Measurements from ENCODE around the gene MAP2K3. TPM values are rescaled to one million over a fixed set of nuclear protein-coding genes. Genes with fewer than 3 reads are reported as not detected.
"Not testable (repeated sequence)": the region's sequence is repeated elsewhere in the genome, so short reads cannot be mapped to it uniquely, and the experiment has no call there.

The MAP2K3 gene
- total RNA-seq, 1 donor from 2014 or later = 36.2 TPM

- peaks cover 14% of the 10 kb centered on the region for H3K27me3 Mint-ChIP-seq (ENCODE audit: unreplicated experiment)
- no peak overlapping the region for H3K27ac Mint-ChIP-seq (ENCODE audit: unreplicated experiment)
- no peak for TF ChIP-seq CTCF (IDR thresholded peaks at IDR 0.05)
- no peaks in the 10 kb centered on the region for H3K4me1 Mint-ChIP-seq (ENCODE audit: unreplicated experiment)
- DNase-seq (ENCODE audit: extremely low spot score, unreplicated experiment) = no peak
- H3K9me3 Mint-ChIP-seq (ENCODE audit: unreplicated experiment) = peaks cover 9% of the 10 kb centered on the region
- H3K36me3 Mint-ChIP-seq (ENCODE audit: unreplicated experiment) = no peaks in the 10 kb centered on the region
- no peak overlapping the region for H3K4me3 Mint-ChIP-seq (ENCODE audit: unreplicated experiment)
Measured at GRCh38 chr17:21330436-21331160, 46.1 kb downstream of the MAP2K3 start.

DNA sequence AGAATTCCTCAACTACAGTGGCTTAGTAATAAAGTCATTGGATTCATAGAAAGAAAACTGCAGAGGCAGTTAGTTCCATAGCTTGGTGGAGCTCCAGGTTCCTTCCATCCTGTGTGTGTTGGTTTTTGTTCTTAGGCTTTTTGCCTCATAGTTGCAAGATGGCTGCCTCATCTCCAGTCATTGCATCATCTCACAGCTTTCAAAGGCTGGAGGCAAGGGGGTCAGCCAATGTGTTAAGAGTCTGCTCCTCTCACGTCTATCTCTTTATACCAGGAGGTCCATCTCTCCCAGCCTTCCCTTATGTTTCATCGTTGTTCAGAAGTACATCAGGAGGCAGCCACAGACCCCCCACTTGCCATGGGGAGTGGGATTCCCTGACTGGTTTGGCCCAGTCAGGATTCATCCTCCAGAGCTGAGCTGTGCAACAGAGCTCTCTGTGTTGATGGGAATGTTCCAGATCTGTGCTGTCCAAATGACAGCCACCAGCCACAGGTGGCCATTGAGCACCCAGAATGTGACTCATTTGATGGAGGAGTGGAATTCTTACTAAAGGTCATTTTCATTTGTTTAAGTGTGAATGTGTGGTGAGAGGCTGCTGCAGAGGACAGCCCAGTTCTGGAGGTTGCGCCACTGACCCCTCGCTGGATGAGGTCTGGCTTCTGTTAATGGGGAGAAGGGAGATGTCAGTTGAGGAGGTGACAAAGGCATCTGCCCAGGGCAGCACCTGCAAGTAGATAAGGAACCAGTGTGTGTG, 52.2 kb downstream of the MAP2K3 start:
- DNase-seq (ENCODE audit: extremely low spot score, unreplicated experiment); H3K27me3 Mint-ChIP-seq (ENCODE audit: unreplicated experiment); H3K4me1 Mint-ChIP-seq (ENCODE audit: unreplicated experiment); H3K36me3 Mint-ChIP-seq (ENCODE audit: unreplicated experiment); H3K27ac Mint-ChIP-seq (ENCODE audit: unreplicated experiment); H3K9me3 Mint-ChIP-seq (ENCODE audit: unreplicated experiment); H3K4me3 Mint-ChIP-seq (ENCODE audit: unreplicated experiment): not testable (repeated sequence)

- not testable (repeated sequence) for DNase-seq (ENCODE audit: extremely low spot score, unreplicated experiment); H3K27me3 Mint-ChIP-seq (ENCODE audit: unreplicated experiment); H3K4me3 Mint-ChIP-seq (ENCODE audit: unreplicated experiment); H3K36me3 Mint-ChIP-seq (ENCODE audit: unreplicated experiment); H3K4me1 Mint-ChIP-seq (ENCODE audit: unreplicated experiment); H3K27ac Mint-ChIP-seq (ENCODE audit: unreplicated experiment); H3K9me3 Mint-ChIP-seq (ENCODE audit: unreplicated experiment)
Measured at GRCh38 chr17:21337981-21338625, 53.6 kb downstream of the MAP2K3 start.

- no peak for TF ChIP-seq CTCF (IDR thresholded peaks at IDR 0.05)
- no peaks in the 10 kb centered on the region for H3K27me3 Mint-ChIP-seq (ENCODE audit: unreplicated experiment)
Measured at GRCh38 chr17:21339011-21339410, 54.5 kb downstream of the MAP2K3 start.

DNA sequence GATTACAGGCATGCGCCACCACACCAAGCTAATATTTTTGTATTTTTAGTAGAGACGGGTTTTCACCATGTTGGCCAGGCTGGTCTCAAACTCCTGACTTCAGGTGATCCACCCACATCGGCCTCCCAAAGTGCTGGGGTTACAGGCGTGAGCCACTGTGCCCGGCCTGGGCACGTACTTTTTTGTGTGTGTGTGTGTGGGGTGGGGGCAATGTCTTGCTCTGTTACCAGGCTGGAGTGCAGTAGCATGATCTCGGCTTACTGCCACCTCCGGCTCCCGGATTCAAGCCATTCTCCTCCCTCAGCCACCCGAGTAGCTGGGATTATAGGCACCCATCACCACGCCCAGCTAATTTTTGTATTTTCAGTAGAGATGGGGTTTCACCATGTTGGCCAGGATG, 55.1 kb downstream of the MAP2K3 start:
- H3K4me1 Mint-ChIP-seq (ENCODE audit: unreplicated experiment); H3K36me3 Mint-ChIP-seq (ENCODE audit: unreplicated experiment); H3K27me3 Mint-ChIP-seq (ENCODE audit: unreplicated experiment); H3K4me3 Mint-ChIP-seq (ENCODE audit: unreplicated experiment); H3K27ac Mint-ChIP-seq (ENCODE audit: unreplicated experiment); H3K9me3 Mint-ChIP-seq (ENCODE audit: unreplicated experiment); DNase-seq (ENCODE audit: extremely low spot score, unreplicated experiment): not testable (repeated sequence)

More at GRCh38 chr17:21339011-21339410, 54.5 kb downstream of the MAP2K3 start:
- H3K9me3 Mint-ChIP-seq (ENCODE audit: unreplicated experiment) = no peaks in the 10 kb centered on the region
- H3K4me3 Mint-ChIP-seq (ENCODE audit: unreplicated experiment) = no peak overlapping the region
- no peaks in the 10 kb centered on the region for H3K36me3 Mint-ChIP-seq (ENCODE audit: unreplicated experiment)
- no peak overlapping the region for H3K27ac Mint-ChIP-seq (ENCODE audit: unreplicated experiment)
- DNase-seq (ENCODE audit: extremely low spot score, unreplicated experiment) = no peak
- peaks cover 4% of the 10 kb centered on the region for H3K4me1 Mint-ChIP-seq (ENCODE audit: unreplicated experiment)

GRCh38 chr17:21340407-21340806, 55.9 kb downstream of the MAP2K3 start:
- H3K9me3 Mint-ChIP-seq (ENCODE audit: unreplicated experiment); H3K36me3 Mint-ChIP-seq (ENCODE audit: unreplicated experiment); H3K4me3 Mint-ChIP-seq (ENCODE audit: unreplicated experiment); H3K27me3 Mint-ChIP-seq (ENCODE audit: unreplicated experiment); DNase-seq (ENCODE audit: extremely low spot score, unreplicated experiment); H3K4me1 Mint-ChIP-seq (ENCODE audit: unreplicated experiment); H3K27ac Mint-ChIP-seq (ENCODE audit: unreplicated experiment): not testable (repeated sequence)

DNA sequence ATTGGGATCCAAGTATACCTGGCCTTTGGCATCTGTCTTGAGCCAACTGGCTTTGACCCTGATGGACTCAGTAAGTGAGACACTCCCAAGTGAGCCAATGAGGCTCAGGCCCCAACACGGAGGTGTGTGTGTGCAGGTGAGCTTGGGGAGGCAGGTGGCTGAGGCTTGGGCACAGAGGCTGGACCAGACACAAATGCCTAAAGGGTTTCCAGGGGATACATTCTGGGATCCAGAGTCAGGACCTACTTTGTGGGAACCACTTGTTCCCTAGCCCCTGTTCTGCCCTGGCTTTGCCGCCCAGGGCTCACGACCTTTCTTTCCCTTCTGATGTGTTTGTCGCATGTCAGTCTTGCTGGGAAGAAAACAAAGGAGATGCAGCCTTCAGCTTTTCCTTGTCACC, 56.8 kb downstream of the MAP2K3 start:
- DNase-seq (ENCODE audit: extremely low spot score, unreplicated experiment); H3K36me3 Mint-ChIP-seq (ENCODE audit: unreplicated experiment); H3K9me3 Mint-ChIP-seq (ENCODE audit: unreplicated experiment); H3K27me3 Mint-ChIP-seq (ENCODE audit: unreplicated experiment); H3K4me3 Mint-ChIP-seq (ENCODE audit: unreplicated experiment); H3K27ac Mint-ChIP-seq (ENCODE audit: unreplicated experiment); H3K4me1 Mint-ChIP-seq (ENCODE audit: unreplicated experiment): not testable (repeated sequence)

GRCh38 chr17:21341925-21342540, 57.5 kb downstream of the MAP2K3 start:
- H3K9me3 Mint-ChIP-seq (ENCODE audit: unreplicated experiment); H3K27ac Mint-ChIP-seq (ENCODE audit: unreplicated experiment); DNase-seq (ENCODE audit: extremely low spot score, unreplicated experiment); H3K27me3 Mint-ChIP-seq (ENCODE audit: unreplicated experiment); H3K4me1 Mint-ChIP-seq (ENCODE audit: unreplicated experiment); H3K4me3 Mint-ChIP-seq (ENCODE audit: unreplicated experiment); H3K36me3 Mint-ChIP-seq (ENCODE audit: unreplicated experiment): not testable (repeated sequence)

DNA sequence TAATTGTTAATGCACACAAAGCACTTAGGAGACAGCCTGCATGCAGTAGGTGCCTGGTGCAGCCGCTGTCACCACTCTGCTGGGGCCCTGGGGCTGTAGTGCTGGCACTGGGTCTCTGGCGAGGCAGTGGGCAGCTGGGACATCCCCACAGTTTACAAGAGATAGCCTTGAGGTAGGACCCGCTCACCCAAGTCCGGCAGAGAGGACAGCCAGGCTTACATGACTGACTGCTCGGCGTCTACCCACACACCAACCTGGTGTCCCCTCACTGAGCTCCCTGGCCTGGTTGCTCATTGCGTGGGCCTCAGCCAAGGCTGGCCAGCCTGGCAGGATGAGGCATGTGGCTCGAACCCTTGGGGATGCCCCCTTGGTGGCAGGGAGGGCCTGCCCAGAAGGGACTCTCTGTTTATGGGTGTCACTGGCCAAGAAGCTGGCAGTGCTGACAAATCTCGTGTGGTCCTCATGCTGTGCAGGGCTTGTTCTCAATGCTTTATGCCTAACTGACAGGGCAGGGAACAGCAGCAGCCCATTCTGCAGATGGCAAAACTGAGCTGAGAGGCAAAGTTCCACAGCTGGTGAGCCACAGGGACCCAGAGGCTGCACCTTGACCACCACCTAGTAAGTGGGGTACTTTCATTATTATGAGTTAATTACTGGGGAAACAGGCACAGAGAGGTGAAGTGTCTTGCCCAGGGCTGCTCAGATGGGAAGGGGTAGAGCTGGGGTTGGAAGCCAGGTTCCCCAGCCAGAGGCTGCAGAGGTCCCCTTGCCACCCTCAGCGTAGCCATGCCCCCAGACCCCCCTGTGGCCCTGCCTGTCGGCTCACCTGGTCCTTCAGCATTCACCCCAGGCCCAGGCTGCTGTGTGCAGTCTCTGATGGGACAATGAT, 58.8 kb downstream of the MAP2K3 start:
- H3K36me3 Mint-ChIP-seq (ENCODE audit: unreplicated experiment); H3K27me3 Mint-ChIP-seq (ENCODE audit: unreplicated experiment); H3K4me3 Mint-ChIP-seq (ENCODE audit: unreplicated experiment); H3K4me1 Mint-ChIP-seq (ENCODE audit: unreplicated experiment); H3K27ac Mint-ChIP-seq (ENCODE audit: unreplicated experiment); DNase-seq (ENCODE audit: extremely low spot score, unreplicated experiment); H3K9me3 Mint-ChIP-seq (ENCODE audit: unreplicated experiment): not testable (repeated sequence)

All from osteocyte (in vitro differentiated cells).